Retina (tissue), 1 donor: ENCODE measurements around the gene CAPN9.

Source experiments
- DNase-seq: peaks from one replicate; pipeline ENCODE4 v3.0.0-alpha.2; 2016

CAPN9 gene

DNA sequence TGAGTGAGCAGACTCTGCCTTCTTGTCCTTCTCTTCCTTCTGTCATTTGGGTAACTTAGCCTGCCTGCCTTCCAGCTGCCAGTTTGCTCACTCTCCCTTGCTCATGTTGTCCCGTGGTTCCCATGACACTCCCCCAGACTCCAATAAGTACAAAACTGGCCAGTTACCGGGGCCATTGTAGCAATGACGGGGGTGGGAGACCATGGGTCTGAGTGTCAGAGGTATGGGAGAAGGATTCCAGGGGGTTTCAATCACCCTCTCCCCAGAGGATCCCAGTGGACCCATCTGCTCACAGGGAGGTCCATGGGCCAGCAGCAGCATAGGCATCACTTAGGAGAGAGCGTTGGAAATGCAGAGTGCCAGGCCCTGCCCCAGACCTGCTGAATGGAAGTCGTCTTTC, 51.3 kb downstream of the CAPN9 start:
- DNase-seq, result no peak

DNA sequence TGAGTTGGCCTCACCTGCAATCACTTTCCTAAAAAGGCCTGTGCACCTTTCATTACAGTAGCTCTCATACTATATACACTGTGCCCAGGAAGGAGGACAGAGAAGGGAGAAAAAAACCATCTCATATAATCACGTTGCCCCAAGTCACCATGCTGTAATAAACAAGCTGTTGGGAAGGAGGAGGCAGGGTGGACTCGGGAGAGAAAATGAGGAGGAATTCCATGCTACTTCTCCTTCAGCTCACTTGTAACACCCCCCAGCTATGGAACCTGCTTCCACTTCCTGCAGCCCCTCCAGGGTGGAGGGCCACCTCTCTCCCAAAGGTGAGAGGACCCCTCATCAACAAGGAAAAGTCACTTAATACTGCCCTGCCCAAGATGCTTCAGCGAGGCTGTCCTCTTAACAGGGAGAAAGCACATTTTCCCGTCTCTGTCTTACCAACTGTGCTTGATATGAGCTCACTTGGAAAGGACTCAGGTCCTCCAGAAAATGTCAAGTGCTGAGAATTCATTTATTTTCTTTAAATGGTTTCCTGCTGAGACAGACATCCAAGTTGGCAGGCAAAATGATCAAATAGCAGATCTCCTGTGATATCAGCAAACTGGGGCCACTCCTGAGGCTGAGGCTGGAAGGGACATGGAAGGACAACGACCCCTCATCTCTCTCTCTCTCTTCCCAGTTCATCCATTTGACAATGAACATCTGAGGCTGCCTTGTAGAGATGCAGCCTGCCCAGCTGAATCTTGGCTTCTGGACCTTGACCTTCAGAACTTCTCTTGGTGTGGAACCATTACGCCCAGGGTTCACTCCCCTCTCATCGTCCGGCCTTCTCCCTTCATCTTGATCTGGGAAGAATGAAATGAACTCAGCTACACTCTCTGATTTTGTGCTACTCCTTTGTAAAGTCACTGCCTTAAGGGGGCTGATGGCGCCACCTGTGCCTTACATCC, 54.0 kb downstream of the CAPN9 start:
- no peak for DNase-seq

DNA sequence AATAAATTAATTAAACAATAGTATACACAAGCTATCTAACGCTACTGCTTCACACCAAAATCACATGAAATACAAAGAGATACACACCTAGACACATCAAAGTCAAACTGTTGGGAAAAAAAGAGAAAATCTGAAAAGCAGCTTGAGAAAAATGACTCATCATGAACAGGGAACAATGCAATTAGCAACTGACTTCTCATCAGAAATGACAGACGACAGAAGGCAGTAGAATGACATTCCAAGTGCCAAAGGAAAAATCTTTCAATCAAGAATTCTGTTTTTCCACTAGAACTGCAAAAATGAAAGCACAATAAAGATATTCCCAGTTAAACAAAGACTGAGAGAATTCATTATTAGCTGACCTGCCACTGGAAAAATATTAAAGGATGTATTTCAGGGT, 57.2 kb downstream of the CAPN9 start:
- DNase-seq, result no peak

DNA sequence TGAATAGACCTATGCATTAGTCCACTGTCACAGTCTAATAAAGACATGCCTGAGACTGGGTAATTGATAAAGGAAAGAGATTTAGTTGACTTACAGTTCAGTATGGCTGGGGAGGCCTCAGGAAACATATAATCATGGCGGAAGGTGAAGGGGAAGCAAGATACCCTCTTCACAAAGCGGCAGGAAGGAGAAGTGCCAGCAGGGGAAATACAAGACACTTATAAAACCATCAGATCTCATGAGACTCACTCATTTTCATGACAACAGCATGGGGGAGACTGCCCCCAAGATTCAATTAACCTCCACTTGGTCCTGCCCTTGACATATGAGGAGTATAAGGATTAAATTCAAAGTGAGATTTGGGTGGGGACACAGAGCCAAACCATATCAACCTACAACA, 59.4 kb downstream of the CAPN9 start:
- DNase-seq, result no peak

DNA sequence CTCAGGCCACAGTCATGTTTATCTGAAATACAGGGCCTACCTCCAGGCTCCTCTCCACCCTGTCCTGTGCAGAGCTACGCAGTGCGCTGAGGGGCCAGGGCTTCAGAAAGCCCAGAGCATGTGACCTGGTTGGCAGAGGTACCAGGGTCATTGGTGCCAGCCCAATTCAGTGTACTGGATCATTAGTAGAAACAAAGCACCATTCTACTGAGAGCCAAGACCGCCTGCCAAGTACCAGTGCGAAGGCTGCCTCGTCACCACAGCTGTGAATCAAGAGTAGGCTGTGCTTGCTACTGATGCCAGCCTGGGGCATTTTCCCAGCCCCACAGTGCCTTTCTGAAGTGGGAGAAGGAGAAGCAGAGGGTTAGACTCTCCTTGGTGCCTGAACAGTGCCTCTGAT, 59.8 kb downstream of the CAPN9 start:
- DNase-seq, result no peak

DNA sequence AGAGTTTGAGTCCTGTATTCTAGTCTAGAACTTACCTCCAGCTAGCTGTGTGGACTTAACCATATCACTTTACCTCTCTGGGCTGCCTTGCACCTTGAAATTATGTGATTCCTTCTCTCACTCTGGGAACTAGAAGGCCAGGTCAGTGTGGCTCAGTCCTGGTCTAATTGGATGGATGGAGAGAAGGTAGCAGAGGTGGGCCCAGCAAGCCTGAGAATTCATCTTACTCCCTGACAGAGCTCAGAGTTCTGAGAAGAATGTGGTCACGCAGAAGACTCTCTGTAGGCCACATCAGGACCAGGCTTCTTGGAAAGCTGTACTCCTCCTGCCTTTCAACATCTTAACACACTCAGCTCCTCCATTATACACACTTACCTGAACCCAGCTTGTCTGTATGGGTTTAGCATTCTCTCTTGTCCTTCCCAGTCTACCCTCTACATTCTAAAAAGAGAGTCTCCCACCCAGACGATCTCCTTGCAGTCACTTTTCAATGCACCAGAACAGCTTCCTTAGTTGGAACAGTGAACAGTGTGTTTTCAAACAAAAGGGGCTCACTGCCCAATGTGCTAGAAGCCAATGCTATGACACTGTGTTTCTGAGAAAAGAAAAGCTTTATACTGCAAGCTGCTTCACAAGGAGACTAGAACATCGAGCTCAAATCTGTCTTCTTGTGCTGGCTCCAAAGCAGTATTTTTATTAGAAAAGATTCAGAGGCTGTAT, 60.5 kb downstream of the CAPN9 start:
- no peak for DNase-seq

DNA sequence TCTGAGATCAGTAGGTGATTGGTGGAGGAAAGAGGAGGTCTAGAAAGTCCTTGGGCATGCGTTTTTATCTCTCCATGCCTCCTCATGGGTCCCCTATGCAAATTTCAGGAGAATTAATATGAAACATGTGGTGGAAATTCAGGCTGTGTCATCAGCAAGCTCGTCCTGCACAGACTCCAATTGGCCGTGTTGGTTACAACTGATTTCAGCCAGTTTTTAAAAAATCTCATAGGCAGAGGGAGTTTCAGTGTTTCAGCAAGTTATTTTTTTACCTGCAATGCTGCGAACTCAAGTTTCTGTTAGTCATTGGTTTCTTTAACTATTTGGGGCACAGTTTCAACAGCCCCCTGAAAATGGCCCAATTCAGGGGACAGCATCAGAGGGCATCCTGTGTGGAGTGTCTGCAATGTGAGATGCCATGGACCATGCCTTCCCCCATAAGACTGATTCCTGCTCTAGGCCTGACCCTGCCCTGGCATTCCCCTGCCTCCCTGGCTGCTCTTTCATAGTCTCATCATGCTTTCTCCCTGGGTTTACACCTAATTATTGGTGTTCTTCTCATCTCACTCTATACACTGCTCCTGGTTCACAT, 61.2 kb downstream of the CAPN9 start:
- DNase-seq, result no peak

DNA sequence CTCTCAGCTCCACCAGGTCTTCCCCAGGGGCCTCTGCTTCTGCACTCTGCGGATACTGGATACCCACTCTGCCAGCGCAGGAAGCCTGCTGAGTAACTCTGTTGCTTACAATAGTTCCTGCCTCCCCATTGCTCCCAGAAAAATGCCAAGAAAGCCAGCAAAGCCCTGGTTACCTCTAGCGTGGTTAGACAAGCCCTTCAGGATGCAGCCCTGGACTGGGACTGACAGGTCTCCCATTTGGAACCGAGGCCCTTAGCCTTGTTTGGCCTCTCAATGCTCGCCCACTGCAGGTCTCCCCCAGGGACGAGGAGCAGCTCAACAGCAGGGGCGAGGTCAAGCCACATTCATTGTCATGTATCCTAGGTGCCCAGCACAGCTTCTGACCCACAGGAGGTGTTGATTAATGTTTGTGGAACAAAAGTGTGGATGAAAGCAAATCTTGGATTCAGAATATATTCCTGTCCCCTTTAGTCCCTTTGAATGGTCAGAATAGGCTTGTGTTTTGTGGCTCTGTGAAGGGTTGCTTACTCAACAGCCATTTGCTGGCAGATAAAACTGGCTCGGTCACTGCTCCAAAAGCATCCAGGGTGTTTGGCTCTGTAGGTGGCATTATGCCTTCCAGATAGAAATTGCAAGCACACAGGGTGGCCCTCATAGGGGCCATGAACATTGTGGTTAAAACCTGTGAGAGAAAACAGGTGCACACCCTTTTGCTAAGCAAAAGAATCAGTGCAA, 62.2 kb downstream of the CAPN9 start:
- no peak for DNase-seq

DNA sequence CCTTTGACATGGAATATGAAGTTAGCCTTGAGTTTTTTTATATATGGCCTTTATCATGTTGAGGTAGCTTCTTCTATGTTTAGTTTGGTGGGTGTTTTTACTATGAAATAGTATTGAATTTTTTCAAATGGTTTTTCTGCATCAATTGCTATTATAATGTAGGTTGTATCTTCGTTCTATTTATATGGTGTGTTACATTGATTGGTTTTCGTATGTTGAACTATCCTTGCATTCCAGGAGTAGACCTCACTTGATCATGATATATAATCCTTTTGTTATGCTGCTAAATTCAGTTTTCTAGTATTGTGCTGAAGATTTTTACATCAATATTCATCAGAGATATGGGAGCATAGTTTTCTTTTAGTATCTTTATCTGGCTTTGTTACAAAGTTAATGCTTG, 65.4 kb downstream of the CAPN9 start:
- DNase-seq, result no peak

DNA sequence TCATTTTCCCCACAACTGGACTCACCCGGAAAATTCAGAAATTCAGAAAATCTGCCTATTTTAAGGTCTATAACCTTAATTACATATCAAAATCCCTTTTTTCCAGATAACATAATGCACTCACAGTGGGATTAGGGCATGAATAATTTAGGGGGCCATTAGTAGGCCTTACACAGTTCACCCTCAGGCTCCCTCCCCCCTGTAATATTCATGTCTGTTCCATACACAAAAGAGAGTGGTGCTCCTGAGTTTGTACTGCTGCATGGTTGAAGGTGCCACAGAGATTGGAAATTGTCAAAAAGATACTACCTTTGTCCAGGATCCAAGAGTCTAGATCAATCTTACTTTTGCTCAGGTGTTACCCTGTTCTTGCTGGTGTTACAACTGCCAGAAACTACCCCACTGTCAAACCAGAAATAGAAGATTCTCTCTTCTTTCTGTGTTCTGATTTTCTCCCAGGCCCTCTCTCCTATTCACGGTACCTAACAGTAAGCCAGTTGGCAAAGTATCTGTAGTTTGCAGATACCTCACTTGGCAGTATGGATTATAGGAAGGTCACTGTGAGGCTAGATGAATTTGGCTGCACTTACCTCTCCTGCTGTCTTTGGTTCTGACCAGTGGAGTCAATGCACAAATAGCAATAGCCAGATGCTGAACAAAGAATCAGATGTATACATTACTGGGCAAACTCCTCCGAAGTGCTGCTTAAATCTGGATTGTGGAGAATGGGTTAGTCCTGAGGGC, 67.9 kb downstream of the CAPN9 start:
- no peak for DNase-seq

DNA sequence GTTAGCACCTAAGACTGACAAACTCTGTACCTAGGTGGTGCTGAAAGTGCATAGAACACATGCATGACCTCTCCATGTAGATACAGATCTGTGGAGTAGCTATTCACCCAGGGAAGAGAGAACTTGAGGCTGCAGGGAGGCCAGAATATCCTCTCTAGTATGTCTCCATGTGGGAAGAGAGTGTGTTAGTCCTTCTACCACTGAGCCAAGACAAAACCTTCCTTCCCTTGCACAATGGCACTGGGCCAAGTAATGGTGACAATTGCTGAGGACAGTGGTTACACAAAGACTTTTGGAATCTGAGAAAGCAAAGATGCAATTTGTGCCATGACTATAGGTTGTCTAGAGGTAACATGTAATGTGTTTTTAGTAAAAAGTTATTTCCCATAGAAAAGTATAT, 68.8 kb downstream of the CAPN9 start:
- no peak for DNase-seq

DNA sequence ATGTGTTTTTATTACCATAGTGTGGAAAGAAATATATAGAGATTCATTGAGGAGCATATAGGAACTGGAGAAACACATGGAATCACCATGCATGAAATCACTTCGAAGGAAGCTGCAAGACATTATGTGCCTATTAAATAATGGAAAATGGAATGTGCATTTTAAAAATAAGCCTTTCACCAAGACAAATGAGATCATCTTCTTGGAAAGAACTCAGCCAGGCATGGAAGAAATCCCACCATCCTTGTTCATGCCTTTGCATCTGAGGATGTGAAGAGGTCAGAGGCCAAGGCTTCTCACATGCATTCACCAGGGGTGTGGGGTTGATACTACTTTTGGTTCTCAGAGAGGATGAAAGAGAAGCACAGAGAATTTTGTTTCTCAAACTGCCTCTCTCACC, 71.2 kb downstream of the CAPN9 start:
- no peak for DNase-seq

DNA sequence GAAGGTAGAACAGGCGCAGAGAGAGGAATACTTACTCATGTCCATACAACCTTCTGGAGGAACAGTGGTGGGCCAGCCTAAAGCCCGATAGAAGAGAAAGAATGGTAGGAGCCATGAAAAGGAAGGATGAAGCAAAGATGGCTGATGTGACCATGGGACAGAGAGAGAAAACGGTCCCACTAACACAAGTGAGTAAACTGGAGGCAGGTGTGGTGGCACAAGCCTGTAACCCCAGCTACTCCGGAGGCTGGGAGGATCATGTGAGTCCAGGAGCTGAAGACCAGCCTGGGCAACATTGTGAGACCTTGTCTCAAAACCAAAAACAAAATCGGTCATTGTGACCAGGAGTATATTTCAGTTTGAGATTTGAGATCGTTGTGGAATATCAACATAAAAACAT, 71.7 kb downstream of the CAPN9 start:
- DNase-seq, result no peak

DNA sequence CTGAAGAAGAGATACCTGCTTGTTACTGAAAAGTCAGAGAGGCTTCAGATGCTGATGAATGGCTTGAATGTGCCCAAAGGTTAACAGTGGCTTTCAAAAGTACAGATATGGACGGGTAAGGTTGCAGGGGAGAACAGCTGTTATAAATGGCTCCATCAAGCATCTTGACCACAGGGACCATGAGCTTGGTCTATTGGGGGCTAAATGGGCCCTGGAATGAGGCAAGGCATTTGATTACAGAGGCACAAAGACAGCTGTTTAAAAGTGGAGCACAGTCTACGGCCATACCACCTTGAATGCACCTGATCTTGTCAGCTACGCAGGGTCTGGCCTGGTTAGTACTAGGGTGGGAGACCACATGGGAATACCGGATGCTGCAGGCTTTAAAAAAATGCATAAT, 72.8 kb downstream of the CAPN9 start:
- DNase-seq, result no peak

DNA sequence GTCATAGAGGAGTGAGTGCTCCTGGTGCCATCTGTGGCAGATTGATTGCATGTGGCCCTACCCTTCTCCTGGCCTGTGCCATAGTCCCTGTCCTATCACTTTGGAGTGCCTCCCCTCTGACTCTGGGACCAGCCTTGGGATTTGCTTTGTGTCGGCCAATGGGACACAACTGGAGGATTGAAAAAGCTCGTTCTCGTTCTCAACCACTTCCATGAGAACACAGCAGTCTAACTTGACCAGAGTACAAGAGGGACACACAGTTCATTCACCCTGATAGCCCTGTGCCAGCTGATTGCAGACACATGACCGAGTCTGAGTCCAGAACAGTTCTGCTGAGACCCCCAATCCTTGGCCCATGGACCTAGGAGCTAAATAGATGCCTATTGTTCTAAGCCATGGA, 73.4 kb downstream of the CAPN9 start:
- no peak for DNase-seq

DNA sequence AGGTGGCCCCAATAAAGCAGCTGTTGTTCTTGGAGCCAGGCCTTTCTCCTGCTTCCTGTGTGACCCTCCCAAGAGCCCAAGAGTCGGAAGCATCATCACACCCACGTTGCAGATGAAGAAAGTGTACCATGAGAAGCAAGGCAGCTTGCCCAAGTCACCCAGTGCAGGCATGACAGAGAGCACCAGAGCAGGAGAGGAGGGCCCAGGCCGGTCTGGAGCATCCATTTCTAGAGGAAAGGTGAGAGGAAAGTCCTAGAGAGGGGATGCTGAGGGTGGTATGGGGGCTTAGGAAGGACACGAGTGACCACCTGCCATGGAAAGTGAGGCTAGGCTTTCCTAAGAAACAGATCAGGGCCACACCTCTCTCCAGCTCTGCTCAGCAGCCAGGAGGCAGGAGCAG, 74.2 kb downstream of the CAPN9 start:
- DNase-seq, result no peak

DNA sequence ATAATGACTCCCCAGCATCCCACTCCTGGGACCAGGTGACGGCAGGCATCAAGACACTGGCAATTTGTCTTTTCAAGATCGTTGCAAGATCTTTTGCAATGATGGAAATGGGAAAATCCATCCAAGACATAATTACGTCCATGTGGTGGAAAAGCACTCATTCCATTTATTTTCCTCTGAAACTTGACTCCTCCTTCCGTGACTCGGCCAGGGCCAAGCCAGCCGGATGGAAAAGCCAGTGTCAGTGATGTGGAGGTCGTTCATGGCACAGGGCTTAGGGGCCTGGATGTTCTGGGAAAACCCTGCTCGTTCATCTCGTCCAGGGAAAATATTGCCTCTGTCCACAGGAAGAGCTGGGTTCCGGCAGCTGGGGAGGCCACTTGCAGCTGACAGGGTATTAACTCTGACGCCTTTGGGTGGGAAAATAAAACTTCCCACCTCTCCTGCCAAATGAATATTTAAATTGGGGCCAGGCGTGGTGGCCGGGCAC, 74.9 kb downstream of the CAPN9 start:
- DNase-seq, result no peak

DNA sequence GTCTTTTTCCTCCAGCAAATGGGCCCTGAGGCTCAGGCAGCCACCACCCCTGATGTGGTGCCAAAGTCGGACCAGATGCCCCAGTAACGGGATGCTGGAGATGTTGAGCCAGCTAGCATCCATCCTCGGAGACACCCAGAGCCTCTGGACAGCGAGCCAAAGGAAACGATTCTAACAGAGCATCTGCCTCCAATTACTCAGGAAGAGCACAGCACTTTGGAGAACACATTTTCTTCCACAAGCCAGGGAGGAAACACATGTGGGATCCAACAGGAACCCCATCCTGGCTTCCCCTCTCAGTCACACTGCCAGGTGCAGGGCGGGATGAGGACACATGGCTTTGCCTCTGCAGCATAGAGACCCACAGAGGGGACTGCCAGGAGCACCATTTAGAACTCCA, 76.2 kb downstream of the CAPN9 start:
- no peak for DNase-seq

DNA sequence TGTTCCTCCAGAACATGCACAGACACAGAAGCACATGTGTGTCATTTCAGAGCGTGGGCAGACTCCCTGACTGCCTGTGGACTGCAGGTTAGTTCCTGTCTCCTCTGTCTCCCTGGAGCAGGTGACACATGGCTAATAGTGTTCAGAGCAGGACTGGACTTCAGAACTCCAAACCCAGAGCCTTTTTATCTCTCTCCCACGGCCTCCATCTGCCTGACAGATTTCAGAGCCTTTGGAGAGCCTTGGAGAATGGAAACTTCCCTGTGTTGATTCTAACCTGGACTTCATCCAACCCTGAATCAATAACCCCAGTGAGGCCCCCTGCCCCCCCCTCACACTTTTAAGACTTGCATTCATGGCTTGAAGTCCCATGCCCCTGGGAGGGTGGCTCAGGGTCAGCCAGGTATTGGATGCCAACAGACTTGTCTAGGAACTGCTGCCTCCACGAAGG, 76.8 kb downstream of the CAPN9 start:
- DNase-seq, result no peak

DNA sequence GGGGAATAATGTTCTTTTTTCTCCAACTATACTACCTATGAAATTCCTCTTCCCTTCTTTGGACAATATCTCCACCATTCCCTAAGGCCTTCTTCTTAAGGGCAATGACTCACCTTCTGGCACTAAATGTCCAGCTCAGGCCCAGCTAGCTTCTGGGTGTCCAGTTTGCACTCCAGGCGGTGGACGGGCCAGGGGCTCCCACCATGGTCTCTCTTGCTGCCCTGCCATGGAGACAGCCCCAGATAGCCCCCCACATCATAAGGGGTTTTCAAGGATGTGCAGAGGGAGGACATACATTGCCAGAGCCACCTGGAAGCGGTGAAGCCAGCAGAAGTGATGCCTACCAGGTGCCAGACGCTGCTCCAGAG, 77.3 kb downstream of the CAPN9 start:
- DNase-seq, result no peak

DNA sequence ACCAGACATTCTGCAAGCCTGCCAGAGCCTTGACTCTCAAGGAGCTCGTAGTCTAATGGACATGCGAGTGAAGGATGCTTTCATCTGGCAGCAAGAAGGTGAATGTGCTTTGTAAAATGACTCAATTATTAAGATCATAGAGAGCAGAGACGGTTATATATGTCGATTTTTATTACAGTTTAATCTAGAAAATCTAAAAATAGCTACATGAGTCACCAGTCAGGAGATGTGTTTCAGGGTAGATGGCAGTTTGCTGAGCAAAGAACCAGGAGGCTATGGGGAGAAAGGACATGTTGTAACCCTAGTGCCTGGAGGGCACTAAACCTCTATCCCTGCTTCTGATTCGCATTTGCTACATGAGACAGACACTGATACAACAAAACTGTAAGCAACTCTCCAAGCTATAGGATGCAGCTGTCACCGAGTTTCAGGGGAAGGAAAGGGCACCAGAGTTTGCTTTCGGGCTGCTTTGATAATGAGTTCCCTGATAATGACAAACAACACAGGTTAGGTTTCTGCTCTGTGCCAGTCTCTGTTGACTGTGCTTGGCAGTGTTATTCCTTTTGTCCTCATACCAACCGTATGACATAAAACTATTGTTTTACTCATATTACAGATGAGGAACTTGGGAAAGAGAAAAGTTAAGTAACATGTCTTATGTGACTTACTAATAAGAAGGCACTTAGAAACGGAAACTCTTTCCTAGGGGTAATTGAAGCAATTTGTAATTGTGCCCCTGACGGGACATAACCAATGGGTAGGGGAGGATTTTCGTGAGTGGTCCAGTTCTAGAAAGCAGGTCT, 77.9 kb downstream of the CAPN9 start:
- no peak for DNase-seq
